Activated CD4-positive, alpha-beta T cell treated with anti-CD3 and anti-CD28 coated beads, Interleukin-2, amount 50 U/mL, for 4 hours (primary cell): Measurements from ENCODE around the gene CHMP2A.

ENCODE experiments used
- DNase-seq, 2 experiments: peaks; one replicate each; pipeline ENCODE4 v3.0.0-alpha.2; 2020

Gene CHMP2A

DNA sequence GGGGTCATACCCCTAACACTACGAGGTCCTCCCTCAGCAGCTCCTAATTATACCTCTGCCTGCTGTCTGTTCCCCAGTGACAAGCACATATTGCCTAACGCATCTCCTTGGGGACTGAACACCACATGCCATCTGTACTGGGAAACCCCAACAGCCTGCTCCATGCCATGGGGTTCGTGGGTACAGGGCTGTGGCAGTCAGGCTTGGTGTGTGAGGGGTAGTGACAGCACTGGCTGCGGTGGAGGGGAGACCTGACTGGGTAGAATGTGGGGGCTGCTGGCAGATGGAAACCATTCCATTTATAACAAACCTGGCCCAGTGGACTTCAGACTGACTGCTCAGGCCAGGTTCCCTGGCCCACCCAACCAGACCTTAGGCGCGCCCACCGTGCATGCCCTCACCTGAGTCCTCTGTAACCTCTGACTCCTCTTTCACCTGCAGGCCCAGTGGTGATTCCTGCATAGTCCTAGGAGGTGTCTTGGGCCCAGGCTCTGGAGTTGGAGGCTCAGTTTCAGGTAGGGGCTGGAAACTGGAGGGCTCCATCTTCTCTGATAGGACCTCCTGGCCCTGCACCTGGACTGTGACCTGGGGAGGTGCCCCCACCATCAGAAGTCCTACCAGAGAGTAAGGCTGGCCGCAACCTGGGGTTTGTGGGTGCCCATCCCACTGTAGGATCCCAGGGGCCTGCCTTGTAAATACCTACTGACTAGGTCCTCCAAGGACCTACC, 15.2 kb upstream of the CHMP2A start:
- no peak for DNase-seq

DNA sequence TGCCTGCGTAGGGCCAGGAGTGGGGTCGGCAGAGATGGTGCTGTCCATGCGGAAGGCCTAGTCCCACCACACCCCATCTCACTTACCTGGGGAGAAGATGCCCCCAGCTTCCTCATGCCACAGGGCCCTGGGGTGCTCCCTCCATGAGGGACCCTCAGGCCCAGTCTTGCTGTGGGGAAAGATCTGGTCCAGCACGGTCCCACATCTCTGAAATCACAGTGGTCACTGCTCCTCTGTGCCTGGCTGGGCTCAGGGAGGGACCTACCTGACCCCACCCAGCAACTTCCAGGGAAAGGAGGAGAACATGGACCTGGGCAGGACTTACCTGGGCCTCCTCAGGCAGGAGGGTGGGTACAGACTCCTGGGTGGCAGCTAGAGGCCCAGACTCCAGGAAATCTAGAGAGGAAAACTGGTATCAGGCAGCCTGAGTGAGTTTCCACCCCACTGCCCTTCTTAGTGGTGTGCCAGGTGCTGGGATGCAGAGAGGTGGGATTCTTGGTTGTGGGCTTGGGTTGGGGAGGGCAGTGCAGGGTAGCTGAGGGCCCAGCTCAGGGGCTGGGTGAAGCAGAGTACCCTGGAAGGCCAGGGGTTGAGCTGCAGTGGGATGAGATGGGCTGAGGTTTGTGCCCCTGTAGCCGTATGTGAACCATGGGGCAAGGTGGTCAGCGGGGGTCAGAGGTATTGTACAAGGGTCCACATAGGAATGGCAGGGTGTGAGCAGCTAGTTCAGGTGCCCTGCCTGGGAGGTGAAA, 14.5 kb upstream of the CHMP2A start:
- no peak for DNase-seq

DNA sequence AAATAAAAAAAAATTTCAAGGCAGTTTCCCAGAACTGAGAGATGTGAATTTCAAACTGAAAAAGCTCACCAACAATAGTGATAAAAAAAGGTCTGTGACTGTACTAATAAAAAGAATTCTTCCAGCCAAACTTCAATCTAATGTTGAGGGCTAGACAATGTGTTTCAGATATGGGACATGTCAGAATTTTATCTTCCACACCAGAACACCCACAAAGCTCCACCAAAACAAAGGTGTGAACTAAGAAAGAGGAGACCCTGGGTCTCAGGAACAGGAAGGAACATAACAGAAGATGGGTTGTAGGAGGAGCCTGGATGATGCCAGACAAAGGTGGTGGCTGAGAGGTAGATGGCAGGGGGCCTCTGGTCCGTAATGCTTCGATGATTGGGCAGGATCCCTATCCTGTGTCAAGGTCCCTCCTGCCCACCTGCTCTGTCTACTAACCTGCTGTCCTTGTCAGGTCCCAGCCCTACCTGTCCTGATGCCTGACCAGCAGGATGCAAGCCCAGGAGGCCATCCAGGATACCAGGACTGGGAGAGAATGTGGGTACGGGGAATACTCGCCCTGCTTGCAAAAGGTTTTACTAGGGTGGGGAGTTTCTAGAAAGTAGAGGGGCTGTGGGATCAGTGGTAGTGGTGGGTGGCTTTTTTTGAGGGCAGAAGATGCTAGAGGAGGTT, 13.7 kb upstream of the CHMP2A start:
- DNase-seq, result no peak

DNA sequence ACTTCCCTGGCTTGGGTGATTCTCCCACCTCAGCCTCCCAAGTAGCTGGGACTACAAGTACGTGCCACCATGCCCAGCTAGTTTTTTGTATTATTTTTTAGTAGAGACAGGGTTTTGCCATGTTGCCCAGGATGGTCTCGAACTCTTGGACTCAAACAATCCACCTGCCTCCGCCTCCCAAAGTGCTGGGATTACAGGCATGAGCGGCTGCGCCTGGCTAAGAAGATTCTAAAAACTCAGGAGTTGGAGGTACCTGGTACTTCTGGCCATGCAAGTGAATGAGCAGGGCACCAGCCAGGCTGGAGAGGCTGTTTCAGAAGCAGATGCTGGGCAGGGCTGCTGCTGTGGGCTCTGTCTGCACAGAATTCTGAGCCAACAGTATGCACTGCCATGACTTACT, 12.1 kb upstream of the CHMP2A start:
- no peak for DNase-seq

DNA sequence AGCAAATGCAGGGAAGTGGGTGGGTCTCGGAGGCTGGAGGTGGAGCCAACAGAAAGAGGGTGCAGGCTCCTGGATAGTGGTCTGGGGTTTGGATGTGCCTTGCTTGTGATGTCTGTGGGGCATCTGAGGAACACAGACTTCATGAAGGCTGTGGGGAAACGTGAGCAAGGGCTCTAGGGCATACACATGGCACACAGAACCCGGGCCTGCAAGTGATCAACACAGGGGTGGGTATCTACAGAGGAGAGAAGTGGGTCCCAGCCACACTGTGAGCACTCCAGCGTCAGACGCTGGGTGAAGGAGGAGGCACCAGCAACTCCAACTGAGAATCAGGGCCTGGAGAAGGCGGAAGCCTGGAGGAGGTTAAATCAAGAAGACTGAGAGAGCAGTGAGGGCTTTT, 8.9 kb upstream of the CHMP2A start:
- no peak for DNase-seq

DNA sequence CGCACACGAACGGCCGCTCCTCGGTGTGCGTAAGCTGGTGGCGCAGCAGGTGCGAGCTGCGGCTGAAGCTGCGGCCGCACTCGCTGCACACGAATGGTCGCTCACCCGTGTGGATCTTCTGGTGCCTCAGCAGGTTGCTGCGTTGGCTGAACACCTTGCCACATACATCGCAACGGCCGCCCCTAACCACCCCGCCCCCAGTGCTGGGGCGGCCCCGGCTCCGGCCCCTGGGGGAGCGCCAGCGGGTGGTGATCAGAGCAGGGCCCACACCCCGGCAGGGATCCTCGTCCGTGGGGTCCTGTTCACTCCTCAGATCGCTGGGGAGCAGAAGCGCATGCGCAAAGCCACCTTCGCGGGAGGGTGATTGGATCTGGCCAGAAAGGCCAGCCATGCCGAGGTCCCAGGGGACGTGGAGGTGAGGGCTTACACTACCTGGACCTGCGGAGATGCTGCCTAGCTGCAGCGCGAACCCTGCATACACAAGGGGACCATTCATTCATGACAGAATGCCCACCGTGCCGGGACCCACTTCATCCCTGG, 8.2 kb upstream of the CHMP2A start:
- DNase-seq, result no peak

DNA sequence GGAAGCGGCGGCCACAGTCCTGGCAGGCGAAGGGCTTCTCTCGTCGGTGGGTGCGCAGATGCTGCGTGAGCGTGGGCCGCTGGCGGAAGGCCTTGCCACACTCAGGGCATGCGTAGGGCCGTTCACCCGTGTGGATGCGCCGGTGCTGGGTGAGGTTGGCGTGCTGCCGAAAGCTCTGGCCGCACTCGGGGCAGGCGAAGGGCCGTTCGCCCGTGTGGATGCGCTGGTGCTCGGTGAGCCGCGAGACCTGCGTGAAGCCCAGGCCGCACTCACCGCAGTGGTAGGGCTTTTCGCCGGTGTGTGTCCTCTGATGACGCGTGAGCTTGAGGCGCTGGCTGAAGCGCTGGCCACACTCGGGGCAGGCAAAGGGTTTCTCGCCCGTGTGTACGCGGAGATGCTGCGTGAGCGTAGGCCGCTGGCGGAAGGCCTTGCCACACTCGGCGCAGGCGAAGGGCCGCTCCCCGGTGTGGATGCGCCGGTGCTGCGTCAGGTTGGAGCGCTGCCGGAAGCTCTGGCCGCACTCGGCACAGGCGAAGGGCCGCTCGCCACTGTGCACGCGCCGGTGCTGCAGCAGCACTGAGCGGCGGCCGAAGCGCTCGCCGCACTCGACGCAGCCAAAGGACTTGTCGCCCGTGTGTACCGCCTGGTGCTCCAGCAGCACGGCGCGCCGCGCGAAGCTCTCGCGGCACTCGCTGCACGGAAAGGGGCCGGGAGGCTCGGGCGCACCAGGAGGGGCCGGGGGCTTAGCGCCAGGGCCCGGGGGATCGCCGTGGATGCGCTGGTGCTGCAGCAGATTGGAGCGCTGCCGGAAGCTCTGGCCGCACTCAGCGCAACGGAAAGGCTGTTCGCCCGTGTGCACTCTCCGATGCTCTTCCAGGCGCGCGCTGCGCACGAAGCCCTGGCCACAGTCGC, 7.5 kb upstream of the CHMP2A start:
- DNase-seq, result no peak

DNA sequence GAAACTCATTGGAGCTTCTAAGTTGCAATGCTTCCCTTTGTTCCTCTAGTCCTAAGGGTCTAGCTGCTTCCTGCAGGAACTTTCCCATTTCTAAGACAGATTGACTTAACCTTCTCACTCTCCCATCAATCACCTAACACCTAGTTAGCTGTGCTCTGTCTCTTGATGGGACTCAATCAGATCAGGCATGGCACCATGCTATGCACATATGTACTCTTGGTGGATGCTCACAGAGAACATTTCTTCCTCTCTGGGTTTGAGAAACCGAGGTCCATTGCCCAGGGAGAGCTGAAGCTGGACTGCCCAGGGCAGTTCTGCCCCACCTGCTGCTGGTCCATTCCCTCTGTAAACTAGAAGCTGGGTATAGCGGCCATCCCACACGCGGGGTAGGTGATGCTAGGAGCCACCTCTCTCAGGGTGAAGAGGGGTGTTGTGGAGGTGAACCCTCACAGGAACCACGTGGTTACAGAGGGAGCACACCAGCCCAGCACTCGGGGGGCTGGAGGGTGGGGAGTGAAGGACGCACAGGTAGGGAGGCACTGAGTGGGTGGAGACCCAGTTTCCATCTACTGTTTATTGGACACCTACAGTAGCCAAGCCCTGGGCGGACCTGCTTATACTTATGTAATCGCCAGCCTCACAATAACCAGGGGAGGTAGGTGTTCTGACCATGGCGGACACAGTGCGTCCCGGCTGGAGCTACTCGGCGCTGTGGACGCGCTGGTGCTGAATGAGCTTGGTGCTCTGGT, 6.6 kb upstream of the CHMP2A start:
- DNase-seq, result no peak

DNA sequence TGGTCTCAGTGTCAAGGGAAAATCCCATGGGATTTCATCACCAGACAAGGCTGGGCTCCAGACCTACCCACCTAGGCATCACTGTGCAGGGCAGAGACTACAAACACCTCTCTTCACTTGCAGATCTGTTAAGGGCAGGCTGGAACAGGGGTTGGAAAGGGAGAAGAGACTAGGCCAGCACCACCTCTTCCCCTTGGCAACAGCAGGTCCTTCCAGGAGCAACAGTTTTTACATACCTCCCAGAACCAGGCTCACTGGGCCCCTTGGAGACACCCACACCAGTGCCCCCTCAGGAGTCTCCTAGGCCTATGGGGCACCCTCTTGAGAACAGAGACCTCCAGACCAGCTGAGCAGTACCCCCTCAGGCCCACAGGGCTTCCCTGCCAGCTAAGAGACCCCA, 6.0 kb upstream of the CHMP2A start:
- no peak for DNase-seq

DNA sequence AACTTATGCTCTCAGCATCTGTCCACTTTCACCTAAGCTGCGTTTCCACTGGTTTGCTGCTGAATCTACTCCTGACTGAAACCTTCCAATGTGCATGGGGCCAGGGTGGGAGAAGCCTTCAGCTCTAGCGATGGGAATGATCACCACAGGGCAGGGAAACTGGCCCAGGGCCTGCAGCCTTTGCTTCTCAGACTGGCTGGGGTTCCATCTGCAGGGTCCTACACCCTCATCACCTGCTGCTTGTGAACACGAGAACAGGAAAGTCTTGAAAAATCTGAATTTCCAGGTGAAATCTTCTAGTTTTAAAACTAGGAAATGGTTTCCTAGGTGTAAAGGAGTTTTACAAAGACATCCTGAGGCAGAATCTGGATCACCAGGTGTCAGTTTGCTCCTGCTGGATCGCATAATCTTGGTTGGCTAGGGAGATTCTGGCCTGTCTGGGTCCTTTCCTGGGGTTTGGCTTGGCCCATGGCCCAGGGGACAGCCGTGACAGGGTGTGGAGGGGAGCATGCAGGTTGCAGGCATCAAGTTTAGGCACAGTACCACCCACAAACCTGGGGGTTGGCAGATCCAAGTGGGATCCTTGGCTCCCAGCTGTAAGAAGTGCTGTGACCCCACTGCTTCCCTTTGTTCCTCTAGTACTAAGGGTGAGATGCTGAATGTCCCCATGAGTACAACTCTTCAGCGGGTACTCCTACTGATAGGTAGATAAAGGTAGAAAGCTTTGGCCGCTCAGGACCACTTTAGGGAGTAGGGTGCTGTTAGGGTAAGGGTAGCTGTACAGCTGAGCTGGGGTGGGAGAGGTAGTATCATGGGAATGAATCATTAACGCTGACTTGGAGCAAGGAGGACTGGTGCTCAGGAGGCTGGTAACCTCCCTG, 5.3 kb upstream of the CHMP2A start:
- DNase-seq, result no peak

DNA sequence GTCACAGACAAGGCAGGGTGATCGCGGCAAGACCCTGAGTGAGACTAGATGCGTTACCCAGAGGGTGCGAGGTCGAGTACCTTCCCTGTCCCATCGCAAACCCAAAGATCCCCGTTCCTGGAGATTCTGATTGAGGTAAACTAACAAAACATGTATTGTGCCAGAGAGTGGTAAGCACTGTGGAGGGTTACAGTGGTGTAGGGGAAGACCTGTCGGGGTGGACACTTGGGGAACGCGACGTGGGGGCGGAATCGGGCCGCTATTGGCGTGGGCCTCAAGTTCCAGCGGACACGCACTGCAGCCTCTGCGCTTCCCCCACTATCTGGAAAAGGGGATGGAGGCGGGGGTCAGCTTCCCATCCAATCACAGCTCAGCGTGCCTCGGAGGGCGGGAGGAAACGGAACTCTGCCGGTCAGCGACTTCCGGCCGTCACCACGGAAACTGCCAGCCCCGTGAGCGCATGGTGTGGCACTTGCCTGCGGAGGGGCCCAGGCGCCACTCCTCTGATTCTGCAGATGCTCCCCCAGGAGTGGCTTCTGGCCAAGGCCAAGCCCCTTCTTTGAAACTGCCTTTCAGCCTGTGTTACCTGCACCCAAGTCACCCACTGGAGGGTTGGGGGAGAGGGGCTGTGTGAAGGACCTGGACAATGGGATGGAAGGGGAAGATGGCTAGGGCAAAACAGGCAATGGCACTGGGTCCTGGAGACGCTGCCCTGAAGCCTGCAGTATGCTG, 4.5 kb upstream of the CHMP2A start:
- no peak for DNase-seq

DNA sequence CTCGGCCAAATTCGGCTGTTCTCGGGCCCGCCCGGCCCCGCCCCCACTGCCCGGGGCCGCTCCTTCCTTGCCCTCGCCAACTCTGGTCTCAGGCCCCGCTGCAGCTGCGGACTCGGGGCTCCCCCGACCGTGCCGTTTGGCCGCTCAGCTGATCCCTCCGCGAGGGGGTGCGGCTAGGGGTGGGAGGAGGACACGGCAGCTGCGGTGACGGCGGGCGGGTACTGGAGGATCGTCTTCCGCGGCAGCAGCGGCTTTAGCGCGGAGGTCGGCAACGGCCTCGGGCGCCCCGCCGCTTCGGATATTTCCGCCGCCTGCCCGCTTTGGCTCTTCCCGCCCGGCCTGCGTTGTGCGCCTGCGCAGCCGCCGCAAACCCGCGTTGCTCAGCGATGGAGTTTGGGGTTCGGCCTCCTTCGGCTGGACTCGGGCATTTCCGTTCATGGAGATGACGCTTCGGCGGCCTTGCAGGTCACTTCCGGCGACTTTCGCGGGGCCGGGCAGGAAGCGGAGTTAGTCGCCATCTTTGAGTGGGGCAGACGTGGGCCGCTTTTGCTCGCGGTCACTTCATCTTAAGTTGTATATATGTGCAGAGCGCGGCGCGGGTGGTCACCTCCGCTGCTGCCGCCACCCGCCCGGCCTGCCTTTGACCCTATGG, 3.8 kb upstream of the CHMP2A start:
- peak; percentile 99 for DNase-seq

DNA sequence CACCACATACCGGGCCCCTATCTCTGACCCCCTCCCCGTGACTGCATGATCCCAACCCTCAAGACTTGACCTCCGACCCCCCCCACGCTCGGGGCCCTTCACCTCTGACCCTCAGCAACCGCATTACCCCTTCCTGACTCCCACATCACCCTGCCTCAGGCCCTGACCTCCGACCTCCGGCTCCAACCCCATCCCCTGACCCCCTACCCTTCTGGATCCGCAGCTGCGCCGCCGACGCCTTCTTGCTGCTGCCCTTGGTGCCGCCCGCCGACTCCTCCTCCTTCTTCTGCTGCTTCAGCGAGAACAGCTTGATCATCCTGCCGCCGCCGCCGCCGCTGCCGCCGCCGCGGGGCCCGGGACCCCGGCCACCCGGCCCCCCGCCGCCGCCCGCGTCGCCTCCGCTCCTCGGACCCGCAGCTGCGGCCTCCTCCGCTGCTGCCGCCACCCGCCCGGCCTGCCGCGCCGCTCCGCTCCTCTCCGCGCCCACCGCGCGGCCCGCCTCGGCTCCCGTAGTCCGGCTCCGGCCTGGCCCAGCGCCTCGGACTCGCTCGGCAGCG, 3.2 kb upstream of the CHMP2A start, which contains the start of gene UBE2M:
TSS of gene UBE2M (minus strand) at position 546 of the 557 bp plus-strand sequence. CDS start at position 316, 230 bp downstream.
- DNase-seq, result peak; percentile 53 to 58

DNA sequence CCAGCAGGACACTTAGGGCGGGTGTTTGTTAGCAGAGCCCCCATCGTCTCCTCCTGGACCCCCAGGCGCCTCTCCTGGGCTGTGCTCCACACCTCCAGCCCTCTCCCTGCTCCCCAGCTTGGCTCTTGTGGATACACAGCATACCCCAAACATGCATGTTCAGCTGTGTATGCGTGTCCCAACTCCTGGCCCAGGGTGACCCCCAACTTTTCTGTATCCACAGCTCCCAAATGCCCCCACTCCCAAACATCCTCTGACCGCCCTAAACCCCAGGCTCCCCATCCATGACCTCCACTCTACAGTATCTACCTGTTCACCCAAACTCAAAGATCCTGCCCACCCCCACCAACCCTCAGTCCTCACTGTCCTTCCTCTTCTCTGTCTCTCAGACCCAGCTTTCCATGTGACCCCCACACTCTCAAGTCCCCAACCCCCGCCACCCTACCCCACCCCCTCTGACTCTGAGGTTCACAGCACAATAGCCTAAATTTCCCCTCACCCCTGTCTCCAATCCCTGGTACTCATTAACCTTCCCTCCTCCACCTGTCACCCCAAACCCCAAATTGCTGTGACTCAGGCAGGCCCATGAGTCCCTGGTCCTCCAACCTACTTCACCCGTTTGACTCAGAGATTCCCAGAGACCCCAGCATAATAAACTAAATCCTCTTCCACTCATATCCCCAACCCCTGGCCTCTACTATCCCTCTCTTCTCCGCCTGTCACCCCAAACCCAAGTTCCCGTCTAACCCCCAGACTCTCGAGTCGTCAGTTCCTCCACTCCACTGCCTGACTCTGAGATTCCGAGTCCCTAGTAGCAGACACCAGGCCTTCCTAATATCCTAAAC, 2.5 kb upstream of the CHMP2A start:
- no peak for DNase-seq

DNA sequence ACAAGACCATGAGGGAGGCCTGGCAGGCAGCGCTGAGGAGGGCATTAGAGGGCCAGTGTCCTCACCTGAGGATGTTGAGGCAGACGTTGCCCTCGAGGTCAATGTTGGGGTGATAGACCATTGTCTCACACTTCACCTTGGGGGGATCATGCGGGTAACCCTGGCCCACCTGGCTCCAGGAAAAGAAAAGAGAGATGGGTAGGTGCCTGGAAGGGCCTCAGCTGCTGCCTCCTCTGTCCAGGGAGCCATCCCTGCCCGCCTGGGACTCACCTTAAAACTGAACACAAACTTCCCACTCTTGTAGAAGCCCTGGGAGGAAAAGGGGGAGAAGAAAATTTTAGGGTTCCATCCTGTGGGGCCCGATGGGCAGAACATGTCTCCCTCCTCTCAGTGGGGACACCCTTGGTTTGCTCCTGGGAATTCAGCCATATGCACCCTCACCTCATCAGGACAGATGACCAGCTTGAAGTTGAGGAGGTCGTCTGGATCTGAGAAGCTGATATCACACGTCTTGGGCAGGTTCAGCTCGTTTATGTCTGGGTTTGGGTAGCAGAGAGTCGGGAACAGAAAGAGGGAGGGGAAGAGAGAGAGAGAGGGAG, 1.8 kb upstream of the CHMP2A start:
- DNase-seq, result no peak

DNA sequence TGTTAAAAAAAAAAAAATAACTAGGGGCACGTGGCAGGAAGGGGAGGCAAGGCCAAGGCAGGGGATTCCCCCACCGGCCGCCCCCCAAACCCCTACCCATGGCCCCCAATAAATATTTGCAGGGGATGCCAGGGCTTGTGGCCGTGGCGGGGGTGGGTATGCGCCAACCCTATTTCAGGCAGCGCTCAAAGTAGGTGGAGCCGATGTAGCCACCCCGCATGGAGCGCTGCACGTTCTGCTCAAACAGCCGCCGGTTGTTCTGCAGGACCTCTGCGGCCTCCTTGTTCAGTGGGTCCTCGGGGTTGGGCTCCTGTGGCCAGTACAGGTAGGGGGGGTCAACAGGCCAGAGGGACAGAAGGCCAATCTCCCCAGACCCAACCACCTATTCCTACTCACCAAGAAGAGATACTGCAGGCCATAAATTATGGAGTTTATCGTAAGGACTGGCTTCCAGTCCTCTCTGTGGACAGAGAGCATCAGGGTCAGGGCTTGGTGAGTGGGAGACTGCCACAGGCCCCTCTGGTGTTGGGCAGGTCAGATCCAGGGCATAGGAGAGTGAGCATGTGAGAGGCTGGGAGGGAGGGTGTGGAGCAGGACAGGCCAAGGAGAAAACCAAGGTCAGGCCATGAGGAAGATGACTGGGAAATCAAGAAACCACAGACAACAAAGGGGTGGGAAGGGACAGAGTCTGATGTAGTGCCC, 1.2 kb upstream of the CHMP2A start:
- no peak for DNase-seq

DNA sequence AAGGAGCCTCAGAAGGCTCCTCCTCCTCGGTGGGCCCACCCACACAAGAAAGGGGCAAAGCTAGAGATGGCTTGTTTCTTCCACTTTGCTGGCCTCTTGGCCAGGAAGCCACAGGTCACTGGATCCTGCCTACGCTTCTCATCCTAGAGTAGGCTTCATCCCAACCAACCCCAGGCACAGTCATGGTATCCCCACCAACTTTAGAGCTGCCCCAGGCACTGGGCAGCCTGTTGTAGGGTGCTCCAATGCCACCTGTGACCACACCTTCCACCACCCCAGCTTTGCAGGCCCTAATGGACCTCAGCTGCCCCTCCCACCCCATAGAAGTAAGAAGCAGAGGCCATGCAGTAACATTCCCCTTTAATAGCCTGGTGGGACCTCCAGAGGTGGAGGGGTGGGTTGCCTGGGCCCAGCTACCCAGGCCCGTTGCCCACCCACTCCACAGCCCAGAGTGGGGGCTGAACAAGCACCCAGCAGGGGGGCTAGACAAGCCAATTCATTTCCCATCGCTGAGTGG, 522 bp upstream of the CHMP2A start:
- DNase-seq, result no peak
